HepG2 (cell line): Measurements from ENCODE around the gene EMILIN1. TPM values are rescaled to one million over a fixed set of nuclear protein-coding genes. Genes with fewer than 3 reads are reported as not detected.

Experiments used
- MED1 ChIP-seq: sonication (generic); formaldehyde crosslinking; IDR thresholded peaks from 2 replicates; pipeline ENCODE4 v1.4.0; 2020; ENCODE audit warnings: missing genetic modification reagents
- NONO ChIP-seq, 2 experiments: fragments of 450-650 bp in 1 of 2; sonication (generic) in 1 of 2; formaldehyde crosslinking in 1 of 2; IDR thresholded peaks in 1 of 2; conservative IDR thresholded peaks in 1 of 2; 2 replicates each; pipeline versions ENCODE4 v1.6.1 to v1.8.0; 2017 to 2022; ENCODE audit warnings: mild to moderate bottlenecking in 1 of 2, missing genetic modification reagents in 1 of 2, moderate library complexity in 1 of 2
- POLR2A ChIP-seq, 2 experiments: IDR thresholded peaks; 2 replicates each; pipeline ENCODE4 v1.6.1; 2011; ENCODE audit warnings: low read depth in 2 of 2, low read length in 2 of 2, mild to moderate bottlenecking in 1 of 2, moderate library complexity in 1 of 2; ENCODE audit not compliant: insufficient read depth in 1 of 2
- TBX2 ChIP-seq: sonication (generic); formaldehyde crosslinking; IDR thresholded peaks from 2 replicates; pipeline ENCODE4 v1.5.0; 2020; ENCODE audit warnings: missing genetic modification reagents, mild to moderate bottlenecking, borderline replicate concordance
- ZNF687 ChIP-seq: sonication (generic); formaldehyde crosslinking; IDR thresholded peaks from 2 replicates; pipeline ENCODE4 v1.5.1; 2020; ENCODE audit warnings: mild to moderate bottlenecking, missing genetic modification reagents, moderate library complexity
- ZZZ3 ChIP-seq: sonication (generic); formaldehyde crosslinking; IDR thresholded peaks from 2 replicates; pipeline ENCODE4 v1.4.0; 2020; ENCODE audit warnings: missing genetic modification reagents, mild to moderate bottlenecking, borderline replicate concordance
- polyA plus RNA-seq, 8 experiments: library from polyadenylated mRNA; depleted of rRNA in 3 of 8; stranded (reverse) in 7 of 8; unstranded in 1 of 8; fragments of >200 nt; fragmentation: Illumina TruSeq in 4 of 8; extraction: Trizol in 4 of 8; gene quantifications; 2 replicates each; pipeline versions ENCODE4 v1.2.1 to v1.2.3, GENCODE V29; 2011 to 2016; ENCODE audit warnings: low read depth in 4 of 8, missing spikeins in 1 of 8, mixed read lengths in 1 of 8; ENCODE audit not compliant: insufficient read depth in 1 of 8
- total RNA-seq, 5 experiments: library from RNA; depleted of rRNA; stranded (reverse); fragments of >200 nt; fragmentation: Illumina TruSeq; extraction: Trizol; gene quantifications; 2 replicates each; pipeline ENCODE4 v1.2.3, GENCODE V29; 2016; ENCODE audit warnings: low read depth in 1 of 5
- TF ChIP-seq, protein P1 (sequence below): sonication (generic); formaldehyde crosslinking; IDR thresholded peaks from 2 replicates; pipeline ENCODE4 v1.4.0; 2020; ENCODE audit warnings: missing genetic modification reagents, low read depth, mild to moderate bottlenecking, borderline replicate concordance
- TF ChIP-seq, protein P2 (sequence below): sonication (generic); formaldehyde crosslinking; IDR thresholded peaks from 2 replicates; pipeline ENCODE4 v1.8.0; 2023; ENCODE audit warnings: mild to moderate bottlenecking, missing genetic modification reagents

Gene EMILIN1
- total and polyA plus RNA-seq, 2 of the 13 experiments (the other 11 are each of a cell fraction or from before 2014, with no cell fraction given) = 8.1 to 9.7 TPM

DNA sequence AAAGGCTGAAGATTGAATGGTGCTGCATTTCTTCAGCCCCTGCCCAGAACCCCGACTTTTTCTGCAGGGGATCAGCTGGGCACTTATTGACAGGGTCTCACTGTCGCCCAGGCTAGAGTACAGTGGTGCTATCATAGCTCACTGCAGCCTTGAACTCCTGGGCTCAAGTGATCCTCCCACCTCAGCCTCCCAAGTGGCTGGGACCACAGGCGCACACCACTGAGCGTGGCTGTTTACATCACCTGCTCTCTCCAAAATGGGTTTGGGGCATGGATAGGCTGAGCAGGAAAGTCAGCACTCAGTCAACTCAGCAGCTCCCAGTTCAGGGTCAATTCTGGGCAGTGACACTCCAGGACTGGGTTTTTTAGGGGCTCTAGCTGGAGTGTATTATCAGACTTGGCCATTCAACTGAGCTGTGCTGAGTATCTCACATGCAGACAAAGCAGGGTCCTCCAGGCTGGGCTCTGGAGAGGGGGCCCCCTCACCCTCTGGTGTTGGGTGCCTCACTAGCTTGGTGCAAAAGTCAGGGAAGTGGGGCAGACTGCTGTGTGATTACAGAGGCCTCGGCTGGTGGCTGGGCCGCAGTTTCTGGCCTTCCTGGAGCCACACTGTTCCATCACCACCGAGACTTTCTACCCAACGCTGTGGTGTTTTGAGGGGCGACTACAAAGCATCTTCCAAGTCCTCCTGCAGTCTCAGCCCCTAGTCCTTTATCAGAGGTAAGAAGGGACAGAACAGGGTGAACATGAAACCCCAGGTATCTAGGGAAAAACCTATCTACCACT, 49.7 kb downstream of the EMILIN1 start (continued):
- TF ChIP-seq, protein P1, sequence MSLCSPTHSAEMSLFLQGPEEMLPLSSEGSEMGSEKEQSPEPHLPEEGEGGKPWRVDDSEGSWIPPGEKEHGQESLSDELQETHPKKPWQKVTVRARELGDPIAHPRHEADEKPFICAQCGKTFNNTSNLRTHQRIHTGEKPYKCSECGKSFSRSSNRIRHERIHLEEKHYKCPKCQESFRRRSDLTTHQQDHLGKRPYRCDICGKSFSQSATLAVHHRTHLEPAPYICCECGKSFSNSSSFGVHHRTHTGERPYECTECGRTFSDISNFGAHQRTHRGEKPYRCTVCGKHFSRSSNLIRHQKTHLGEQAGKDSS = 0 out of 2 replicates have a peak, but pooled peaks have one; percentile 19
- TF ChIP-seq, protein P2, sequence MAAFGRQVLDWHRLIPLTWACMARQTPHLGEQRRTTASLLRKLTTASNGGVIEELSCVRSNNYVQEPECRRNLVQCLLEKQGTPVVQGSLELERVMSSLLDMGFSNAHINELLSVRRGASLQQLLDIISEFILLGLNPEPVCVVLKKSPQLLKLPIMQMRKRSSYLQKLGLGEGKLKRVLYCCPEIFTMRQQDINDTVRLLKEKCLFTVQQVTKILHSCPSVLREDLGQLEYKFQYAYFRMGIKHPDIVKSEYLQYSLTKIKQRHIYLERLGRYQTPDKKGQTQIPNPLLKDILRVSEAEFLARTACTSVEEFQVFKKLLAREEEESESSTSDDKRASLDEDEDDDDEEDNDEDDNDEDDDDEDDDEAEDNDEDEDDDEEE = peak; percentile 38; the same call in 1 of the 2 replicates
- TF ChIP-seq POLR2A (IDR thresholded peaks at IDR 0.05; ENCODE audit: insufficient read depth in 1 of 2, low read depth in 2 of 2, low read length in 2 of 2) = peak in 1 of 2 experiments; percentile 38; a peak in 2 of 4 replicates
- TF ChIP-seq NONO (IDR thresholded peaks at IDR 0.05) = no peak
- 0 out of 2 replicates have a peak, but pooled peaks have one; percentile 1 for TF ChIP-seq NONO (CRISPR knock-in tag; conservative IDR thresholded peaks at IDR 0.05)
- TF ChIP-seq TBX2 (CRISPR knock-in tag) = peak; percentile 15; the same call in 1 of the 2 replicates
- 0 out of 2 replicates have a peak, but pooled peaks have one; percentile 11 for TF ChIP-seq MED1 (CRISPR knock-in tag)
- peak; percentile 29; the same call in 1 of the 2 replicates for TF ChIP-seq ZNF687 (CRISPR knock-in tag)
- TF ChIP-seq ZZZ3 (CRISPR knock-in tag) = 0 out of 2 replicates have a peak, but pooled peaks have one; percentile 35
